Naive thymus-derived CD4-positive, alpha-beta T cell (primary cell): ENCODE results near the gene MFN1. TPM values are rescaled to one million over a fixed set of nuclear protein-coding genes. Genes with fewer than 3 reads are reported as not detected.

Experiments used
- ATAC-seq: fragments of 150-1000 bp; cut with Tn5 transposase; 2 replicates; pipeline ENCODE4 v1.10.0; 2021; ENCODE audit warnings: mild to moderate bottlenecking, moderate library complexity
- CTCF ChIA-PET: fragments of 350-600 bp; sonication (Branson Sonifier 250); formaldehyde crosslinking; loops from one replicate; lab custom pipeline; 2021; ENCODE audit warnings: antibody characterized with exemption; lab: Charles Lee
- POLR2A ChIA-PET: fragments of 350-600 bp; sonication (Branson Sonifier 250); formaldehyde crosslinking; loops from one replicate; lab custom pipeline; 2021; ENCODE audit warnings: antibody characterized with exemption, inconsistent platforms; lab: Charles Lee
- DNase-seq, 9 donors: peaks; one replicate each; pipeline versions ENCODE4 v3.0.0 to v3.0.0-alpha.2; 2020 to 2022; ENCODE audit warnings: mixed read lengths in 1 of 9
- H3K27ac ChIP-seq: one replicate; pipeline ENCODE4 v1.7.0; 2013; ENCODE audit warnings: mild to moderate bottlenecking, low read depth, low read length, moderate library complexity
- H3K27me3 ChIP-seq, 2 donors: one replicate each; pipeline ENCODE4 v1.7.0; 2013; ENCODE audit warnings: low read length in 2 of 2, mild to moderate bottlenecking in 2 of 2, moderate library complexity in 2 of 2; ENCODE audit not compliant: control insufficient read depth in 2 of 2, insufficient read depth in 2 of 2
- H3K36me3 ChIP-seq, 3 experiments: 1 replicate in 2 of 3; 2 replicates in 1 of 3; pipeline ENCODE4 v1.7.0; 2013; ENCODE audit warnings: low read length in 3 of 3, mild to moderate bottlenecking in 3 of 3, moderate library complexity in 1 of 3; ENCODE audit not compliant: insufficient read depth in 3 of 3, control insufficient read depth in 2 of 3
- H3K4me1 ChIP-seq, 2 donors: one replicate each; pipeline ENCODE4 v1.7.0; 2013; ENCODE audit warnings: low read length in 2 of 2, mild to moderate bottlenecking in 2 of 2, moderate library complexity in 1 of 2; ENCODE audit not compliant: control insufficient read depth in 2 of 2, insufficient read depth in 2 of 2
- H3K4me3 ChIP-seq: 2 replicates; pipeline ENCODE4 v1.7.0; 2013; ENCODE audit warnings: mild to moderate bottlenecking, low read length
- H3K9me3 ChIP-seq, 3 experiments: 1 replicate in 2 of 3; 2 replicates in 1 of 3; pipeline ENCODE4 v1.7.0; 2013; ENCODE audit warnings: low read length in 3 of 3; ENCODE audit not compliant: control insufficient read depth in 2 of 3
- H3K27ac Mint-ChIP-seq, 9 donors: one replicate each; pipeline ENCODE4 v1.8.0; 2020 to 2022; ENCODE audit warnings: mixed read lengths in 9 of 9, mild to moderate bottlenecking in 8 of 9, moderate library complexity in 5 of 9, inconsistent platforms in 2 of 9
- H3K27me3 Mint-ChIP-seq, 5 donors: one replicate each; pipeline ENCODE4 v1.8.0; 2021 to 2022; ENCODE audit warnings: mixed read lengths in 5 of 5, mild to moderate bottlenecking in 1 of 5
- H3K36me3 Mint-ChIP-seq, 5 donors: one replicate each; pipeline ENCODE4 v1.8.0; 2020 to 2022; ENCODE audit warnings: mixed read lengths in 5 of 5, mild to moderate bottlenecking in 3 of 5, inconsistent platforms in 1 of 5
- H3K4me1 Mint-ChIP-seq, 7 donors: one replicate each; pipeline ENCODE4 v1.8.0; 2020 to 2022; ENCODE audit warnings: mixed read lengths in 7 of 7, mild to moderate bottlenecking in 3 of 7, inconsistent platforms in 1 of 7
- H3K4me3 Mint-ChIP-seq, 10 donors: one replicate each; pipeline ENCODE4 v1.8.0; 2020 to 2022; ENCODE audit warnings: mild to moderate bottlenecking in 10 of 10, mixed read lengths in 10 of 10, moderate library complexity in 6 of 10, inconsistent platforms in 2 of 10
- H3K9me3 Mint-ChIP-seq, 11 donors: one replicate each; pipeline ENCODE4 v1.8.0; 2020 to 2022; ENCODE audit warnings: mixed read lengths in 11 of 11, mild to moderate bottlenecking in 4 of 11, inconsistent platforms in 1 of 11, moderate library complexity in 1 of 11
- intact Hi-C, 2 donors: fragments of 100-400 bp; cut with micrococcal nuclease; formaldehyde crosslinking; loops; one replicate each; pipeline ENCODE4 v1.15.1; 2023
- polyA plus RNA-seq, 2 donors: library from polyadenylated mRNA; unstranded; fragments of 300-500 nt; fragmentation: Illumina TruSeq; gene quantifications; one replicate each; pipeline ENCODE4 v1.2.3, GENCODE V29; 2021
- total RNA-seq, 6 experiments: library from RNA in 5 of 6; stranded (reverse) in 5 of 6; gene quantifications; 1 replicate in 5 of 6; 2 replicates in 1 of 6; pipeline ENCODE4 v1.2.3 and lab custom pipeline; 2021 to 2026

Gene MFN1
- total and polyA plus RNA-seq, 7 experiments from 2014 or later: 7.4 to 58.1 (median 38.0) TPM

GRCh38 chr3:179322286-179323196, 25.0 kb upstream of the MFN1 start, which contains the start of gene ZNF639:
TSS of gene ZNF639 (plus strand) at chr3:179323031. CDS start at chr3:179328294, 5,263 bp downstream.
- H3K27ac ChIP-seq: peak within 1 kb of the TSS; percentile 98
- no peaks in the 10 kb centered on the region for H3K27me3 ChIP-seq
- peaks cover 0 to 1% (median 0%) of the 10 kb centered on the region in 11 donors for H3K9me3 Mint-ChIP-seq
- H3K9me3 ChIP-seq: no peaks in the 10 kb centered on the region
- H3K36me3 ChIP-seq: peaks cover 0 to 6% (median 0%) of the 10 kb centered on the region in 3 experiments
- peak within 1 kb of the TSS; percentile 88 to 96 (median 94) for H3K4me3 Mint-ChIP-seq
- H3K36me3 Mint-ChIP-seq: peaks cover 0 to 8% (median 0%) of the 10 kb centered on the region in 5 donors
- peak within 1 kb of the TSS; percentile 93 for H3K4me3 ChIP-seq
- H3K4me1 ChIP-seq: peaks cover 9 to 22% of the 10 kb centered on the region in 2 donors
- peak; percentile 94 for ATAC-seq
- POLR2A ChIA-PET: interaction anchor here (0.6 to 5.5 kb wide), 13 partner anchors 10 to 307 kb away, joined by 3 to 64 read pairs (median 4); partner anchors contain the start of genes MFN1, PIK3CA and ZMAT3
- H3K27me3 Mint-ChIP-seq: peaks cover 0 to 16% (median 0%) of the 10 kb centered on the region in 5 donors
- intact Hi-C loops: loop anchor here (1.0 to 5.0 kb wide), 13 partner anchors 25 to 1590 kb away; partner anchors contain the start of genes ACTL6A (in 2 of the 2), MFN1 (in 2 of the 2), MRPL47 (in 2 of the 2) and NDUFB5 (in 2 of the 2)
- CTCF ChIA-PET: interaction anchor here (1.0 to 3.5 kb wide), 11 partner anchors 8 to 890 kb away, joined by 3 to 22 read pairs (median 7); partner anchors contain the start of gene MFN1
- H3K27ac Mint-ChIP-seq: peak within 1 kb of the TSS; percentile 81 to 98 (median 93)
- peaks cover 22 to 48% (median 37%) of the 10 kb centered on the region in 7 donors for H3K4me1 Mint-ChIP-seq
- peak; percentile 80 to 89 (median 85) for DNase-seq

DNA sequence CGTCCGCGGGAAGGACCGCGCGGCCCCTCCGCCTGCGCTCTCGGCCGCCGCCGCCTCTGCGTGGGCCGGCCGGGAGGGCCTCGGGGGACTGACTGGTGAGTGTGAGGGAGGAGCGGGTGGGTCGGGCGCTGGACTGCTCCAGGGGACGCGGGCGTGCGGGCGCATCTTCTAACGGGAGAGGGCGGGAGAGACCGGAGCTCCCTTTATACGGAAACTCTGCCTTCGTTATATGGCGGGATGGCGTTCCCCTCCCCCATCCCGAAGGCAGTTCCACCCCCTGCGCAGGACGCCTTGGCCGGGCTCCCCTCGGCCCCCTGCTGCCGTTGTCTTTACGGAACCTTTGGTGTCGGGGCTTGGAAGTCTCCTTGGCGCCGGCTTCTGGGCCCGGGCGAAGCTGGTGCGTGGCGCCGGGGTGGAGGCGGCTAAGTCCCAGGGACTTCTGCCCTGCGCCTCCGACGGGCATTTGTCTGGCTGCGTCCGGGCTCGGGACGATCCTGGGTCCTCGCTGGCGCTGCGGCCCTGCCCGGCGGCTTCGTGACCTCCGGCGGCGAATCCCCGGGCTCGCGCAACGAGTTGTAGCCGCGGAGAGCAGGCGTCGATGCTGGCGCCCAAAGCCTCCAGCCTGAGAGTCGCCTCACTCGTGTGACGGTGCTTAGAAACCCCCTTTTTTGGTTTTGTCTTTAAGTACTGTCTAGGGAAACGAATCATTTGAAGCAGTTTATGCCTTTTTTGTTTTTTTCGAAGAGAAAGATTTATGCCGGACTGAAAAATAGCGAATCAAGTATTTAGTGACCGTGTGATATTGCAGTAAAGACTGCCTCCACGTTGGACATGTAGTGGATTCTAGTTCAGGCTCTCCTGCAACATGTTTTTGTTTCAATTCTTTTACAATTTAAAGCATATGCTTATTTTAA, 24.1 kb upstream of the MFN1 start:
- Mint-ChIP-seq H3K27me3 (peaks cover 0 to 11% (median 0%) of the 10 kb centered on the region in 5 donors), H3K4me1 (peaks cover 22 to 52% (median 41%) of the 10 kb centered on the region in 7 donors), H3K9me3 (peaks cover 0 to 1% (median 0%) of the 10 kb centered on the region in 11 donors), H3K27ac (peak overlapping the region; percentile 76 to 98 (median 93)), H3K36me3 (peaks cover 0 to 8% (median 0%) of the 10 kb centered on the region in 5 donors), H3K4me3 (peak overlapping the region; percentile 88 to 96 (median 94))
- H3K27ac ChIP-seq: peak overlapping the region; percentile 98
- H3K4me3 ChIP-seq: peak overlapping the region; percentile 93
- ChIA-PET CTCF (interaction anchor here (1.0 to 1.2 kb wide), 2 partner anchors 24 to 174 kb away, joined by 5 read pairs; partner anchors contain the start of gene MFN1), POLR2A (interaction anchor here (0.6 to 5.5 kb wide), 9 partner anchors 11 to 308 kb away, joined by 3 to 64 read pairs (median 3); partner anchors contain the start of genes MFN1, PIK3CA and ZMAT3)
- H3K9me3 ChIP-seq: no peaks in the 10 kb centered on the region
- DNase-seq (peak; percentile 37 to 70 (median 60)), ATAC-seq (peak; percentile 55)
- intact Hi-C loops: loop anchor here (1.0 to 5.0 kb wide), 10 partner anchors 24 to 1589 kb away; partner anchors contain the start of genes MFN1 (in 2 of the 2), MRPL47 (in 2 of the 2), NDUFB5 (in 2 of the 2) and ACTL6A (in 1 of the 2)
- peaks cover 9 to 22% of the 10 kb centered on the region in 2 donors for H3K4me1 ChIP-seq
- no peaks in the 10 kb centered on the region for H3K27me3 ChIP-seq
- H3K36me3 ChIP-seq: peaks cover 0 to 6% (median 0%) of the 10 kb centered on the region in 3 experiments

DNA sequence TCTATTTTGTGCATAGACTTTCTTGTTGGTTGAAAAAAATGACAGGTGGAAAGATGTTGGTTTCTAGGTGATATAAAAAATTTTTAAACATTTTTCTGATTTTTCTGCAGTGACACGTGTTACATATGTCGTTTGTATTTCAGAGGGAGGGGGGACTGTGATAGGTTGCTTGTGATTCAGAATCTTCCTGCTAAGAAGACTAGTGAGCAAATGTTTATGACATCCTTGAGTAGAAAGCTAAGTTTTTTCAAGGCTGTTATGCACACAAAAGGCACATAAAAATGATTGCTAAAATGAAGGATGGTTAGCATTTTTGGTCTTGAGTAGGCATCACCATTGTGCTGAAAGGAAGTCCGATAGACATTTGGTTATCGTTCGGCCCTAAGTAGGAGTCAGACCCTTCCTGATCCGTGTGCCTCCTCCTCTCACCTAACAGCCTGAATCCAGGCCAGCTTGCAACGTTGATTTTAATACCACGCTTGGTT, 23.2 kb upstream of the MFN1 start:
- Histone ChIP-seq H3K36me3 (peaks cover 0 to 14% (median 3%) of the 10 kb centered on the region in 3 experiments), H3K27me3 (no peaks in the 10 kb centered on the region), H3K4me3 (peak overlapping the region; percentile 93), H3K4me1 (peaks cover 9 to 22% of the 10 kb centered on the region in 2 donors), H3K27ac (peak overlapping the region; percentile 98), H3K9me3 (no peaks in the 10 kb centered on the region)
- CTCF ChIA-PET: no interaction called here
- intact Hi-C loops: loop anchor here (5.0 kb wide), 4 partner anchors 38 to 1588 kb away; partner anchors contain the start of genes FXR1 (in 1 of the 2) and TTC14 (in 1 of the 2)
- no peak for ATAC-seq
- Mint-ChIP-seq H3K36me3 (peaks cover 0 to 13% (median 0%) of the 10 kb centered on the region in 5 donors), H3K27me3 (peaks cover 0 to 7% (median 0%) of the 10 kb centered on the region in 5 donors), H3K4me3 (peak overlapping the region; percentile 88 to 96 (median 94)), H3K27ac (peak overlapping the region; percentile 76 to 98 (median 89)), H3K4me1 (peaks cover 22 to 52% (median 41%) of the 10 kb centered on the region in 7 donors), H3K9me3 (peaks cover 0 to 1% (median 0%) of the 10 kb centered on the region in 11 donors)
- peak in 7 of 9 donors; percentile 5 to 63 (median 42) for DNase-seq
- POLR2A ChIA-PET: interaction anchor here (1.4 to 5.5 kb wide), 4 partner anchors 22 to 253 kb away, joined by 4 to 64 read pairs (median 14); partner anchors contain the start of genes MFN1, PIK3CA and ZMAT3

DNA sequence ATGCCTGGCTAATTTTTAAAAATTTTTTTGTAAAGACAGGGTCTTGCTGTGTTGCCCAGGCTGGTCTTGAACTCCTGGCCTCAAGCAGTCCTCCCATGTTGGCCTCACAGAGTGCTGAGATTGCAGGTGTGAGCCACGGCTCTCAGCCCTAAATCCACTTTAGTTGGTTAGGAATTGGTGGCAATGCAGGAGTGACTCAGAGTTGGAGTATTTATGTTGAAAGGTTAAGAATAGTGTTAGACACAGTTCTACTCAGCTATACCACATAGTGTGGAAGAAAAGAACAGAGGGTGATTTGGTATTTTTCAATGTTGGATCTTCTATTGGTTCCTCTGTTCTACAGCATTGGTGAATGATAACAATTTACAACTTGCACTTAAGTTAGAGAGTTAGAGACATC, 17.1 kb upstream of the MFN1 start:
- CTCF ChIA-PET: interaction anchor here (1.4 kb wide), 1 partner anchor 9 kb away, joined by 7 read pairs; no protein-coding TSS in a partner anchor
- H3K36me3 ChIP-seq: peaks cover 11 to 55% (median 34%) of the 10 kb centered on the region in 3 experiments
- Mint-ChIP-seq H3K4me3 (no peak overlapping the region), H3K9me3 (no peaks in the 10 kb centered on the region), H3K36me3 (peaks cover 0 to 42% (median 27%) of the 10 kb centered on the region in 5 donors), H3K4me1 (peaks cover under 1 to 16% (median 9%) of the 10 kb centered on the region in 7 donors), H3K27me3 (no peaks in the 10 kb centered on the region), H3K27ac (no peak overlapping the region)
- no peaks in the 10 kb centered on the region for H3K9me3 ChIP-seq
- H3K4me1 ChIP-seq: no peaks in the 10 kb centered on the region
- intact Hi-C loops: no loop called here
- no peak overlapping the region for H3K27ac ChIP-seq
- DNase-seq (no peak), ATAC-seq (no peak)
- no peak overlapping the region for H3K4me3 ChIP-seq
- POLR2A ChIA-PET: interaction anchor here (0.6 to 0.9 kb wide), 2 partner anchors 18 to 181 kb away, joined by 3 read pairs; no protein-coding TSS in a partner anchor
- no peaks in the 10 kb centered on the region for H3K27me3 ChIP-seq

DNA sequence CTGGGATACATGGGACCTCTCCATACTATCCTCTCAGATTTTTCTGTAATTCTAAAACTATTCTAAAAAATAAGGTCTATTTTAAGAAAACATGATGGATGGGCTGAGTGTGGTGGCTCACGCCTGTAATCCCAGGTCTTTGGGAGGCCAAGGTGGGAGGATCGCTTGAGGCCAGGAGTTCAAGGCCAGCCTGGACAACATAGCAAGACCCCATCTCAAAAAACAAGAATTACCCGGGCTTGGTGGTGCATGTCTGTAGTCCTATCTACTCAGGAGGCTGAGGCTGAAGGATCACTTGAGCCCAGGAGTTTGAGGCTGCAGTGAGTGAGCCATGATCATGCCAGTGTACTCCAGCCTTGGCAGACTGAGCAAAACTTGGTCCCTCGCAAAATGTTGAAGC, 15.3 kb upstream of the MFN1 start:
- DNase-seq (no peak), ATAC-seq (no peak)
- Histone ChIP-seq H3K4me3 (no peak overlapping the region), H3K27ac (no peak overlapping the region), H3K4me1 (no peaks in the 10 kb centered on the region), H3K9me3 (no peaks in the 10 kb centered on the region), H3K27me3 (no peaks in the 10 kb centered on the region), H3K36me3 (peaks cover 11 to 57% (median 34%) of the 10 kb centered on the region in 3 experiments)
- Mint-ChIP-seq H3K27ac (peak overlapping the region in 1 of 9 donors; percentile 20), H3K4me3 (no peak overlapping the region), H3K27me3 (no peaks in the 10 kb centered on the region), H3K36me3 (peaks cover 0 to 53% (median 33%) of the 10 kb centered on the region in 5 donors), H3K4me1 (peaks cover 0 to 7% (median 5%) of the 10 kb centered on the region in 7 donors), H3K9me3 (no peaks in the 10 kb centered on the region)
- ChIA-PET POLR2A (no interaction called here), CTCF (no interaction called here)
- intact Hi-C loops: no loop called here
